IgD-negative memory B cell (primary cell): ENCODE data around the gene ART4. TPM values are rescaled to one million over a fixed set of nuclear protein-coding genes. Genes with fewer than 3 reads are reported as not detected.

Source experiments
- H3K27ac Mint-ChIP-seq, 3 donors: one replicate each; pipeline ENCODE4 v1.8.0; 2020 to 2022; ENCODE audit warnings: mild to moderate bottlenecking in 3 of 3, mixed read lengths in 3 of 3, moderate library complexity in 1 of 3
- H3K27me3 Mint-ChIP-seq: one replicate; pipeline ENCODE4 v1.8.0; 2021; ENCODE audit warnings: mixed read lengths
- H3K36me3 Mint-ChIP-seq: one replicate; pipeline ENCODE4 v1.8.0; 2020; ENCODE audit warnings: mild to moderate bottlenecking, mixed read lengths
- H3K4me1 Mint-ChIP-seq, 3 donors: one replicate each; pipeline ENCODE4 v1.8.0; 2020 to 2022; ENCODE audit warnings: mixed read lengths in 3 of 3, mild to moderate bottlenecking in 1 of 3
- H3K4me3 Mint-ChIP-seq, 4 donors: one replicate each; pipeline ENCODE4 v1.8.0; 2020 to 2022; ENCODE audit warnings: mild to moderate bottlenecking in 4 of 4, mixed read lengths in 4 of 4, moderate library complexity in 3 of 4
- H3K9me3 Mint-ChIP-seq, 3 donors: one replicate each; pipeline ENCODE4 v1.8.0; 2020 to 2021; ENCODE audit warnings: mixed read lengths in 3 of 3, mild to moderate bottlenecking in 1 of 3
- polyA plus RNA-seq: library from polyadenylated mRNA; unstranded; fragments of 300-500 nt; fragmentation: Illumina TruSeq; gene quantifications from one replicate; pipeline ENCODE4 v1.2.3, GENCODE V29; 2021

The ART4 gene
- polyA plus RNA-seq, 1 donor from 2014 or later: not detected

DNA sequence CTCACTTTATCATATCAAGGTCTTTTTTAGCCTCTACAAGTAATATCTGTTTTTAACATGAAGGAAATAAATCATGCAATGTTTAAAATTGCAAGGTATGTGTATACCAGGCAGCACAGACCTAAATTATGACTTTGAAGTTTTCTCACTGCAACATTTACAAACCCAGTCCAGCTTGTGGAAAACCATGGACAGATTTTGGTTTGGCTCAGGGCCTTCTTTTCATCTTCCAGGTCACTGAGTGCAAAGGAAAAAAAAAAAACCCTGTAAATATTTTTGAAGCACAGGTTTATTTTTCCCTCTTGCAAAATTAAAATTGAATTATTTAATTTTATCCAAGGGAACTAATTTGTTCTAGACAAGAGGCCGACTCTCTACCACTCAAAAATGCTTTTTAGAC lies 28.6 kb upstream of the ART4 start:
- H3K9me3 Mint-ChIP-seq: peaks cover 4 to 7% (median 4%) of the 10 kb centered on the region in 3 donors
- H3K4me1 Mint-ChIP-seq: peaks cover 0 to 6% (median 0%) of the 10 kb centered on the region in 3 donors
- H3K27me3 Mint-ChIP-seq: no peaks in the 10 kb centered on the region
- H3K4me3 Mint-ChIP-seq: no peak overlapping the region
- no peaks in the 10 kb centered on the region for H3K36me3 Mint-ChIP-seq
- no peak overlapping the region for H3K27ac Mint-ChIP-seq

DNA sequence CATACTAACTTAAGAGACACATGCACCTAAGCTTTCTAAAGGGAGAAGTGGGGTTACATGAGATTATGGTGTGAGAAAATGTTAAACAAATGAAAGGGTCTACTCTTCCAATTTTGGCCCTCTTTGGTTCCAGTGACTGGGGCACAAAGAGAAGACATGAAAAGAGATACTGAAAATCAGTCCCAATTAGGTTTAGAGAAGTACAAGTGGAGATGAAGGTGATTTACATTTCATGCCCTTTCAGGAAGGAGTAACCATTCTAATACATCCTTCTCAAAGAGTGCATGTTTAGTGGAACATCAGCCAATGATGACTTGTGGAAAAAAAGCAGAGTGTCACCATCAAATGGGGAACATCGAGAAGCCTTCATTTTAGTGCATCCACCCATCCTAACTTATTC lies 27.9 kb upstream of the ART4 start:
- no peak overlapping the region for H3K4me3 Mint-ChIP-seq
- peaks cover 0 to 6% (median 0%) of the 10 kb centered on the region in 3 donors for H3K4me1 Mint-ChIP-seq
- H3K9me3 Mint-ChIP-seq: peaks cover 2 to 7% (median 4%) of the 10 kb centered on the region in 3 donors
- no peaks in the 10 kb centered on the region for H3K36me3 Mint-ChIP-seq
- no peaks in the 10 kb centered on the region for H3K27me3 Mint-ChIP-seq
- H3K27ac Mint-ChIP-seq: no peak overlapping the region

DNA sequence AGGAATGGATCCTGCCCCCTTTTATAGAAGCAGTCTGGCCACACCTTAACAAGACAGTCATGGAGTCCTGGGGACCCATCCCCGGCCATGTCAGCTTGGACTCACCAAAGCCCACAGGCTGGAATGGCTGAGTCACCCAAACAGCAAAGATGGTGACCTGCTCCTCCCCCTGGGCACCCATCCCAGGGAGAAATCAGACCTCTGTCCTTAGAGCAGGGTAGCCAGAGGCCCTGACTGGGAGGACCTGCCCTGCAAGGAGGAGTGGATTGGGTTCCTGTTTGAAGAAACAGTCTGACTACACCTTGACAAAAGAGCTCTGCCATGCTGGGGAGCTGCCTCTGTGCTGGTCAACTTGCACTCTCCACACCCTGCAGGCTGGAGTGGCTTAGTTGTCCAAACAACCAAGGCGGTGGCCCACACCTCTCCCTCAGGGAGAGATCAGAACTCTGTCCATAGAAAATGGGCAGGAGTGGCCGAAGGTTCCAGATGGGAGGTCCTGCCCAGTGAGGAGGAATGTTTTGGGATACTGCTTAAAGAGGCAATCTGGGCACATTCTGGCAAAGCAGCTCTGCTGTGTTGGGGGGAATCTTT lies 25.7 kb upstream of the ART4 start:
- peaks cover 2 to 7% (median 4%) of the 10 kb centered on the region in 3 donors for H3K9me3 Mint-ChIP-seq
- H3K27ac Mint-ChIP-seq: no peak overlapping the region
- no peaks in the 10 kb centered on the region for H3K36me3 Mint-ChIP-seq
- no peak overlapping the region for H3K4me3 Mint-ChIP-seq
- H3K4me1 Mint-ChIP-seq: peaks cover 0 to 6% (median 0%) of the 10 kb centered on the region in 3 donors
- no peaks in the 10 kb centered on the region for H3K27me3 Mint-ChIP-seq

DNA sequence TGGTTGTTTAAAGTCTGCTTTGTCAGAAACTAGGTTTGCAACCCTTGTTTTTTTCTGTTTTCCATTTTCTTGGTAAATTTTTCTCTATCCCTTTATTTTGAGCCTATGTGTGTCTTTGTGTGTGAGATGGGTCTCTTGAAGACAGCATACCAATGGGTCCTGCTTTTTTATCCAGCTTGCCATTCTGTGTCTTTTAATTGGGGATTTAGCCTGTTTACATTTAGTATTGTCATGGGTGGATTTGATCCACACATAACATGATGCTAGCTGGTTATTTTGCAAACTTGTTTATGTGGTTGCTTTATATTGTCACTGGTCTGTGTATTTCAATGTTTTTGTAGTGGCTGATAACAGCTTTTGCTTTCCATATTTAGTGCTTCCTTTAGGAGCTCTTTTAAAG lies 17.2 kb upstream of the ART4 start:
- Mint-ChIP-seq H3K36me3 (peaks cover 3% of the 10 kb centered on the region), H3K9me3 (peaks cover 10 to 22% (median 20%) of the 10 kb centered on the region in 3 donors), H3K27ac (no peak overlapping the region), H3K4me3 (no peak overlapping the region), H3K4me1 (peaks cover 14 to 27% (median 19%) of the 10 kb centered on the region in 3 donors), H3K27me3 (no peaks in the 10 kb centered on the region)

DNA sequence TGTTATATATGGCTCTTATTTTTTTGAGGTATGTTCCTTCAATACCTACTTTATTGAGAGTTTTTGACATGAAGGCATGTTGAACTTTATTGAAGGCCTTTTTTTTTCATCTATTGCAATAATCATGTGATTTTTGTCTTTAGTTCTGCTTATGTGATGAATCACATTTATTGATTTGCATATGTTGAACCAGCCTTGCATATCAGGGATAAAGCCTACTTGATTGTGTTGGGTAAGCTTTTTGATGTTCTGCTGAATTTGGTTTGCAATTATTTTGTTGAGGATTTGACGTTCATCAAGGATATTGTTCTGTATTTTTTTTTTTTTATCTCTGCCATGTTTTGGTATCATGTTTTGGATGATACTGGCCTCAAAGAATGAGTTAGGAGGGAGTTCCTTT lies 15.2 kb upstream of the ART4 start:
- peak overlapping the region in 2 of 4 donors; percentile 19 to 23 for H3K4me3 Mint-ChIP-seq
- peaks cover 3% of the 10 kb centered on the region for H3K36me3 Mint-ChIP-seq
- peaks cover 23 to 35% (median 26%) of the 10 kb centered on the region in 3 donors for H3K4me1 Mint-ChIP-seq
- H3K27ac Mint-ChIP-seq: peak overlapping the region in 1 of 3 donors; percentile 84
- H3K9me3 Mint-ChIP-seq: peaks cover 10 to 22% (median 20%) of the 10 kb centered on the region in 3 donors
- no peaks in the 10 kb centered on the region for H3K27me3 Mint-ChIP-seq

DNA sequence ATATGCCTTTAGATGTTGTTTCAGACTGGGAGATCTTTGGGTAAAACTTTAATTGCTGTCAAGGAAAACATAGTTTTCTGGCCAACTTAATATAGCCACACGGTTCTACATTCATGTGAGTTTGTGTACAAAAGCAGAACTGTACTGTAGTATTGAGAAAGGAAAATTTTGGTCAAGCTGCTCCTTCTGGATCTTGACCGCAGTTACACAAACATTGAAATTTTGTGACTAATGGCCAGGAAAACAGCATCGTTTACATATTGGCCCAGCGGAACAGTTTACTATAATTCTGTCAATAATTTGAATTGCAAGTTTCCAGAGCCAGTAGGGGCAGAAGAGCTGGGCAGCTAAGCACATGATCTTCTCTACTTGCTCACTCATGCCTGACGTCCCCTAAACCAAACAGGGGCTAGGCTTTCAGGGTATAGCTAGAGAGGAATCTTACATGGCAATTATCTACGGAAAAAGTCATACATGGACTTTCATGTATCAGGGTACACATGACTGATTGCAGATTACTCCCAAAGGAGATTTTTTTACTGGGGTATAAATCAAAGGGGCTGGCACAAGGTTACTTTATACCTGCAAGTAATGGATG lies 11.4 kb upstream of the ART4 start:
- Mint-ChIP-seq H3K4me3 (peak overlapping the region in 1 of 4 donors; percentile 29), H3K27me3 (no peaks in the 10 kb centered on the region), H3K9me3 (peaks cover 5 to 15% (median 10%) of the 10 kb centered on the region in 3 donors), H3K36me3 (no peaks in the 10 kb centered on the region), H3K4me1 (peaks cover 26 to 35% (median 26%) of the 10 kb centered on the region in 3 donors), H3K27ac (no peak overlapping the region)

DNA sequence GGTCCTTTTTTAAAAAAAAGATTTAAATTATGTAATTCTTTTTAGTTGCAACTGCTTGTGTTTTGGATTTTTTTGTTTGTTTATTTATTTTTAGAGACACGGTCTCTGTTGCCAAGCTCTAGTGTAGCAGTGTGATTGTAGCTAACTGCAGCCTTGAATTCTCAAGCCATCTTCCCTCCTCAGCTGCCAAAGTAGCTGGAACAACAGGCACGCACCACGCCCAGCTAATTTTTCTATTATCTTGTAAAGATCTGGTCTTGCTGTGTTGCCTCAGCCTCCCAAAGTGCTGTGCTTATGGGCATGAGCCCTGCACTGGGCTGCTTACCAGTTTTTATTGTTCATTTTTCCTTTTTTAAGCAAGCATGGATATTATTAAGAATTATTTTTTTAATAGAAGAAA lies 10.6 kb upstream of the ART4 start:
- H3K9me3 Mint-ChIP-seq: peaks cover 3 to 8% (median 5%) of the 10 kb centered on the region in 3 donors
- no peaks in the 10 kb centered on the region for H3K27me3 Mint-ChIP-seq
- H3K4me1 Mint-ChIP-seq: peaks cover 23 to 30% (median 26%) of the 10 kb centered on the region in 3 donors
- no peaks in the 10 kb centered on the region for H3K36me3 Mint-ChIP-seq
- no peak overlapping the region for H3K4me3 Mint-ChIP-seq
- H3K27ac Mint-ChIP-seq: no peak overlapping the region

DNA sequence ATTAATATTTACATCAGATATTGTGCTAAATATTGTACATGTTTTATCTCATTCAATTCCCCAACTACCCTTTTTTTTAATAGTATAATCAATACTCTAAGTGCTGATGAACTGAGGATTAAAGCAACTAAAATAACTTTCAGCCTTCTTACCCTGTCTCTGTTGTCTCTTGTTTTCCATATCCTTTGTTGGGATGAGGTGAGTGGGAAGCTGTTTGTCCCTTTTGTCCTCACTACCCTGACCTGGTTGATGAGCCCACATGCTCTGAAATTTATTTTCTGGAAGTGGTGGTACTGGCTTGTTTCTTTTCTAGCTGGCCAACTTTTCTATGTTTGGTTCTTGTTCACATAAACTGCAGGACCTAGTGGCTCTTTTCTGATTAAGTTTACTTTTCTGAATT lies 9.6 kb upstream of the ART4 start:
- Mint-ChIP-seq H3K9me3 (peaks cover 3 to 5% (median 3%) of the 10 kb centered on the region in 3 donors), H3K27me3 (no peaks in the 10 kb centered on the region), H3K27ac (no peak overlapping the region)

DNA sequence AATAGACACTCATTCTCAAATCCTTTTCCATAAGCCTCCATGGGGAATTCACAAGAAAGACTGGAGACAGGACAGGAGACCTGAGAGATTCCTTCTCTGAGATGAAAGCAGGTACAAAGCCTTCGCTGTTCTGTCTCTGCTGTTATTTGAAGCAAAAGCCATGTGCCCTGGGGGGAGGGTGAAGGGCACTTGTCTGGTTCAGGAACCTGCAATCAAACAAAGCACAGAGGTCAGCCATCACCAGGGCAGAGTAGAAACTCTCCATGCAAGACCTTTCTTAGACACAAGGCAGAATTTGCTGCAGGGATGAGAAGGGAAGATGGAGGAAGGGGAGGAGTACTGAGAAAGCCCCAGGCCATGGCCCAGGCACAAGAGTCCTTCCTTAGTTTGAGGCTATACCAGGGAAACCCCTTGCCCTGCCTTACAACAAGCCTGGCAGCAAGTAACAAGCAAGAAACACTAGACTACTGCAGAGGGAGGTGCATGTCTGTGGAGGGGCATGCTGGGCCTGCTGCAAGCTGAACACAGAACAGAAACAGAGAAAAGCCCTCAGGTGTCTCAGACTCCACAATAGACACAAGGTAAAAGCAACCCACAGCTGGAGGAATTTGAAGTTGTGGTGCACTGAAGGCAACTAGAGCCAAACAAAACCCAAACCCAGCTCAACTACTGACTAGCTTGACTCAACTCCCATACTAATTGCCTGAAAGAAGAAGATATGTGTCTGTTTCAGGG lies 7.8 kb upstream of the ART4 start:
- no peaks in the 10 kb centered on the region for H3K27me3 Mint-ChIP-seq
- peaks cover 8 to 12% (median 10%) of the 10 kb centered on the region in 3 donors for H3K4me1 Mint-ChIP-seq
- no peak overlapping the region for H3K4me3 Mint-ChIP-seq
- no peak overlapping the region for H3K27ac Mint-ChIP-seq
- H3K9me3 Mint-ChIP-seq: peaks cover under 1 to 2% (median under 1%) of the 10 kb centered on the region in 3 donors
- no peaks in the 10 kb centered on the region for H3K36me3 Mint-ChIP-seq

More for the DNA sequence above, 9.6 kb upstream of the ART4 start:
- Mint-ChIP-seq H3K4me1 (peaks cover 13 to 20% (median 18%) of the 10 kb centered on the region in 3 donors), H3K36me3 (no peaks in the 10 kb centered on the region), H3K4me3 (no peak overlapping the region)

DNA sequence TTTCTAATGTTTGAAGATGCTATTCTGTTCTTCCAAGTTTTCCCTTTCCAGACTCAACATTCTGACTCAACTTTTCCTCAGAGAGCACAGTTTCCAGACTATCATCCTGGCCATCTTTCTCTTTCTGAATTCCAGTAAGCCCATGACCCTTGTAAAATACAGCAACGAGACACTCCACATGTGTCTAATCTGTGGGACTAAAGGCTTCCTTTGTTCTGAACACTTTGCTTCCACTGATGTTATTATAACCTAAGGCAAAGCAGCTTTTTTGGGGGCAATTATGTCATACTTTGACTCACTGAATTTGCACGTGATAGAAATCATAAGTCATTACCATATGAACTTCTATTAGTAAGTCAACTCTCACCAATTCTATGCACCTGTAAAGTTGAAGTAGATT lies 6.3 kb upstream of the ART4 start:
- H3K27ac Mint-ChIP-seq: peak overlapping the region in 1 of 3 donors; percentile 71
- no peaks in the 10 kb centered on the region for H3K27me3 Mint-ChIP-seq

DNA sequence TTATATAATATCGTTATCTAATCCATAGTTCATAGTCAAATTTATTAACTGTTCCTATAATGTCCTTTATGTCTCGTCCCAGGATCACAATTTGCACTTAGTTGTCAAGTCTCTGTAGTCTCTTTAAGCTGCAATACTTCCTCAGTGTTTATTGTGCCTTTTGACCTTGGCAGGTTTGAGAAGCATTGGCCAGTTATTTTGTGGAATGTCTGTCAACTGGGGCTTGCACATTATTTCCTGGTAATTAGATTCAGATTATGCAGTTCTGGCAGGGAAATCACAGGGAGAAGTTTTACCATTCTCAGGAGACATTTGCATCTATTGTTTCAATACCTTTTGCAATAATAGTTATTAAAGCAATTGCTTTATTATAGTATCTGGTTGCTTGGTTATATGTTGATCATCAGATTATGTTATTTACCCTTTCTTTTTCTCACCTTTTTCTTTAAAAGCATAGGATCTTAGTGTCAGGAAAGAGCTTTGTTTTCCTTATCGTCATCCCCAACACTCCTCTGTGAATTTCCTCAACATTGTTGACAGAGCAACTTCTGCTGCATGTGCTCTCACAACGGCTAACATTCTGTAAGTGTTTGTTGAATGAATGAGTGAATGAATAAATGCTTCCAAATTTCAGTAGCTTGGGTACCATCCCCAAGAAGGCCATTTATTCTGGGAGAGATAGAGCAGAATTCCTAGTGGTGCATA lies 3.7 kb upstream of the ART4 start:
- Mint-ChIP-seq H3K36me3 (no peaks in the 10 kb centered on the region), H3K4me3 (no peak overlapping the region), H3K9me3 (no peaks in the 10 kb centered on the region), H3K4me1 (peaks cover 0 to 5% (median 0%) of the 10 kb centered on the region in 3 donors), H3K27ac (no peak overlapping the region), H3K27me3 (peaks cover 4% of the 10 kb centered on the region)

More for the DNA sequence above, 6.3 kb upstream of the ART4 start:
- H3K4me1 Mint-ChIP-seq: peaks cover 3 to 8% (median 6%) of the 10 kb centered on the region in 3 donors
- H3K9me3 Mint-ChIP-seq: no peaks in the 10 kb centered on the region
- no peak overlapping the region for H3K4me3 Mint-ChIP-seq
- no peaks in the 10 kb centered on the region for H3K36me3 Mint-ChIP-seq

DNA sequence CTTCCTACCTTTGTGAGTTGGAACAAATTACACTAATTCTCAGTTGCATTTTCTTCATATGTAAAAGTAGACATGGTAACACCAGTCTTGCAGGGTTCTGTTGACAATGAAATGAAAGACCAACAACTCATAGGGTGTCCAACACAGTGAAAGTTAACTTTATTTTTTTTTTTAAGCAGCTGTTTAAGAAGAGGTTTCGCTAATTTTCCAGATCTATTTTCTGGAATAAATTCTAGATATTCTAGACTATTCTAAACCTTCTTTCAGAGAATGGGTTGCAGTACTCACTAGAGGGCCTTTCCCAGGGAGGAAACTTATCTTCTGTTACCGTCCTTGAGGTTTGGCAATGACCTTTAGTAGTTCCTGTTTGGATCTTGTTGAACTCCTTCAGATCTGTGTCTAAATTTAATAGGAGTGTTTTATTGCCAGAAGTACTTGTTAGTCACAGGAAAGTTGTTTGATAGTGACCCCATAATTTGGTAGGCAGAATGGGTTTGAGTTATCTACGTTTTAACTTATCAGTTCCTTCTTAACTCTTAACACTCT lies 2.8 kb upstream of the ART4 start:
- Mint-ChIP-seq H3K27ac (no peak overlapping the region), H3K27me3 (peaks cover 4% of the 10 kb centered on the region), H3K9me3 (no peaks in the 10 kb centered on the region), H3K4me3 (no peak overlapping the region), H3K36me3 (no peaks in the 10 kb centered on the region), H3K4me1 (peaks cover 0 to 9% (median 0%) of the 10 kb centered on the region in 3 donors)

DNA sequence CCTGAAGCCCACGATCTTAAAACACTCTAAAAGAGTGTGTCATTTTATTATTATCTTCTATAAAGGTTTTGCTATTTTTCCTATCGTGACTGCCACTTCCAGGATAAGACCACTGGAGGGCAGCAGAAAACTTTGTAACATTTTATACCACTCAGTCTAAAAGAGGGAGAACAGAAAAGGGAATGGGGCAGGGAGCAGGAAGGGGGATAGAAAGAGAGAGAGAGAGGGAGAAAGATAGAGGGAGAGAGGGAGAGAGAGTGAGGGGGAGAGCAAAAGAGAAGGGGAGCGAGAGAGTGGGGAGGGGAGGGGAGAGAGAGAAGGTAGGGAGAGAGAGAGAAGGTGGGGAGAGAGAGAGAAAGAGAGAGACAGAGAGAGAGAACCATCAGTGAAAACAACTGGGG lies 2.0 kb upstream of the ART4 start:
- peaks cover 4% of the 10 kb centered on the region for H3K27me3 Mint-ChIP-seq
- H3K9me3 Mint-ChIP-seq: no peaks in the 10 kb centered on the region
- H3K27ac Mint-ChIP-seq: no peak overlapping the region
- no peak overlapping the region for H3K4me3 Mint-ChIP-seq
- H3K36me3 Mint-ChIP-seq: no peaks in the 10 kb centered on the region
- H3K4me1 Mint-ChIP-seq: peaks cover 0 to 12% (median 0%) of the 10 kb centered on the region in 3 donors

DNA sequence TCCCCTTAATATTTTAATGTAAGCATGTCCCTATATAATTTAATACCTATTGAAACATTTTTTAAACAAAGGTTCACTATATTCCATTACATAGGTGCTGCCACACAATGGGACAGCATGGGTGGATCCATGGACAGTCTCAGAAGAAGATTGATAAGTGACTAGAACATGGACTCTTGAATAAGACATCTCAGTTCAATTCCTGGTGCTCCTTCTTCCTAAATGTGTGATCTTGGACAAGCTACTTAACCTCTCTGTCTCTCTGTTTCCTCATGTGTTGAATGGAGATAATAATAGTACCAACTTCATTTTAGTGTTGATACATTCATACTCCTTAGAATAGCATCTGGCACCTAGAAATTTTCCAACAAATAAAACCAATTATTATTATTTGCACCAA lies 1.1 kb upstream of the ART4 start:
- no peak overlapping the region for H3K27ac Mint-ChIP-seq
- H3K27me3 Mint-ChIP-seq: peaks cover 4% of the 10 kb centered on the region
- H3K4me3 Mint-ChIP-seq: no peak overlapping the region
- no peaks in the 10 kb centered on the region for H3K36me3 Mint-ChIP-seq
- no peaks in the 10 kb centered on the region for H3K9me3 Mint-ChIP-seq
- peaks cover 0 to 12% (median 0%) of the 10 kb centered on the region in 3 donors for H3K4me1 Mint-ChIP-seq
